NCI-H510A (cell line): ENCODE measurements around the gene TREH.

Source experiments
- DNase-seq: peaks from one replicate; lab custom pipeline; 2025; lab: John Stamatoyannopoulos, UW

Gene TREH

DNA sequence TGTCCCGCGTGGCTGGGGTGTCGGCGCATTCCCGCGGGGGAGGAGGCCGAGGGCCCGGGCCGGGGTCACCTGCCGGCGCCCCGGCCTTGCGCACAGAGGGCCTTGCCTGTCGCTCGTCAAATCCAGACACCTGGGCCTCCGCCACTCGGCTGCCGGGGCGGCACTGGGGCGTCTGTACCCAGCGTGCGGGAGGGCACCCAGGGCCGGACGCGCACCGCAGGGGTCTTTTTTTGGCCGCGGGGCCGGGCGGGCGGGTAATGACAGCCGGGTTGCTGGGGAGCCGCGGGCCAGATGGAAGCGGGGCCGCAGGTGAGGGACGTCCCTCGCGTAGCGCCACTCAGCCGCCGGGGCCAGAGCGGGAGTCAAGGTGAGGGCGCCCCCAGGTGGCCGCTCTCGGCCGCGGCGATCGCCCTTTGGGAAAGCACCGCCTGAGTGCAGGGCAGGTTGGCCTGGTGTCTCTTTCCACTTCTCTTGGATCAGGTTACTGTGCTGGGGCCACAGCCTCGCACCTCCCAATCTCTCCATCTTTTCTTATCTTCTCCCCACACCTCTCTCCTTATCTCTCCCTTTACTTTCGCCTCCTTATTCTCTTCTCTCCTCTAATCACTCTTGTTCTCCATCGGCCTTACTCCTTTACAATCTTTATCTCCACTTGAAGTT is 68.5 kb downstream of the TREH start:
- no peak for DNase-seq

GRCh38 chr11:118610225-118610772 is 69.2 kb downstream of the TREH start:
- DNase-seq, result no peak

DNA sequence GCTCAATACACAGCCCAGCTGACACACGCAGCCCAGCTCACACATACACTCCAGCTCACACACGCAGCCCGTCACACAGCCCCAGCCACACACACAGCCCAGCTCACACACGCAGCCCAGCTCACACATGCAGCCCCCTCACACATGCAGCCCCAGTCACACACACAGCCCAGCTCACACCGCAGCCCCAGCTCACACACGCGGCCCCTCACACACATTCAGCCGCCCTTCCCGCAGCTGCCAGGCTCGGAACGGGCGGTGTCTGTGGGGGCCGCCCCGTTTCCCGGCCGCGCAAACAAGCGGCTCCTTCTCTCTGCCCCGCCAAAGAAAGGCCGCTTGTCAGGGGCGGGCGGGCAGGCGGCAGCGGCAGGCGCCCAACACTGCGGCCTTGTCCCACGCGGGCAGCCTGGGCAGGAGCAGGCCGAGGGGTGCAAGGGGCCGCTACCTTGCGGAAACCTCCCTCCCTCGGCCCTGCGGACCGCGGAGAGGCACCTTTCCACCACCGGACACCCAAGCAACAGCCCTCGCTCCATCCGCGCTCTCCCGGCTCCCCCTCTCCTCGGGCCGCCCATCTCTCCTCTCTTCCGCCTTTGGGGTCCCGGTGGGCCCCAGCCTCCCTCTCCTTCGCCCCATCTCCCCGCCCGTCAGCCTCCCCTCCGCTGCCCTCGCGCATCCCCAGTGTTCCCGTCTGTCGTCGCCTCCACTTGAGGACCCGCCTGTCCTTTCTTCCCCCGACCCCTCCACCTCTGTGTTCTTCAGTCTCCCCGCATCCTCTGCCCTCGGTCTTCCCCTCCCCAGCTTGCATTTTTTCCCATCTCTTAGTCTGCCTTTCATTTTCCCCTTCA is 69.8 kb downstream of the TREH start:
- no peak for DNase-seq

DNA sequence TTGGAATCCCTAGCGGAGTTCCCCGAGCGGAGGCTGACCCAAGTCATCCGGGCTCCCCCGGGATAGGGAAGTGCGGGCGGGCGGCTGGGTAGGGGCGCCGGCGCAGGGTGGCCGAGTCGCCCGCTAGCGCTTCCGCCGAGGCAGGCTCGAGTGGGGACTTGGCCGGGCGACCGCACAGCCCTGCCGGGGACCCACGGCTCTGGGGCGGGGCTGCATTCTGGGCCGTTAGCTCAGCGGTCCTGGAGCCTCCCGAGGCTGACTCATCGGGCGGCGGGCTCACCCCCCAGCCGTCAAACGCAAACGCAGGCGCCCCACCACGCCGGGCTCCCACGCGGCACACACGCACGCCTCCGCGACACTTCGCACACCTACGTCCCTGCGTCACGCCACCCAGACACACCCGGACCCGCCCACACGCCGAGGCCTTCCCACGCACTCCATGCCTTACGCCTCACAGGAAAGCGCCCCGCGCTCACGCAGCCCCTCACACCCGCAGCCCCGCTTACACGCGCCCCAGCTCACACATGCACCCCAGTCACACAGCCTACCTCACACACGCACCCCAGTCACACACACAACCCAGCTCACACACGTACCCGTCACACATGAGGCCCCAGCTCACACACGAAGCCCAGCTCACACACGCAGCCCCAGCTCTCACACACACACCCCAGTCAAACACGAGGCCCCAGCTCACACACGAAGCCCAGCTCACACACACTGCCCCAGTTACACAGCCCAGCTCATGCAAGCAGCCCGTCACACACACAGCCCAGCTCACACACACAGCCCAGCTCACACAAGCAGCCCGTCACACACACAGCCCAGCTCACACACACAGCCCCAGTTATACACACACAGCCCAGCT is 70.9 kb downstream of the TREH start:
- DNase-seq, result no peak

DNA sequence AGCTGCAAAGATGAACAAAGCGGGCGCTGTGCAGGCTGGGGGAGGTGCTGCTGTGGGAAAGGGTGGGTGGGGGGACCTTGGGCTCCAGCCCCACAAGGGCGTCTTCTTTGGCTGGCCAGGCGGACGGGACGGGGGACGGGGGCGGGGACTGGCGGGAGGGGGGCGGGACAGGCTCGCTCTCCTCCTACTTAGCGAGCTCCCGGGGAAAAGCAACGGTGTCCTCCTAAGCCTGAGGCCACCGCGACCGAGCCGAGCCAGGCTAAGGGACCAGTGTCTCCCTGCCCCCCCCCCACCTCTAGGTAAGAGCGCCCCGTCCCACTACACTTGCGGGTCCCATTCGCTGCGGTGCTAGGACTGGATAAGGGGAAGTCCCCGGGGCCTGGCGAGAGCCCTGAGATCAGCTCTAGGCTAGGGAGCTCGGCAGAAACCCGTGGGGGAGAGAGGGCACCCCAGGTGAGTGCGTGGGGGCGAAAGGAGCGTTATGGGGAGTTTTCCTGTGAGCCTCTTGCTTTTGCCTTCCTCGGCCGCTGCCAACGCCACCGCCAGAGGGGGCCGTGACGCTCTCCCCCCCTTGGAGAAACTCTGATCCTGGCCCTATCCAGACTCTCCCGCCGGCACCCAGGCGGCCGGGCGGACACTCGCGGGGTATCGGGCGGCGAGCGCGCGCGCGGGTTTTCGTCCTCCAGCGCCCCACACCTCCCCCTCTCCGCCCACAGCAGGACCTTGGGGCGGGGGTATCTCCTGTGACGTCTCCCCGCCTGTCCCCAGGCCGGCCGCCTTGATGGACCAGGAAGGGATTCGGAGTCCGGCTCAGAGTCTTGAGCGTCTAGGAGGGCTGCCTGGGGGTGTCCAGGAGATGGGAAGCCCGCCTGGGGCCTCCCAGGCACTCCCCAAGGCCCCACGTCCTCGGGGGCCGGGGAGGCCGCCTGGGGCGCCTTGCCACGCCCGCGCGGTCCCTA is 71.8 kb downstream of the TREH start, which contains the start of gene PHLDB1:
TSS of gene PHLDB1 (plus strand) at position 215 of the 959 bp plus-strand sequence. CDS start 6,222 bp downstream, outside the sequence.
- DNase-seq, result no peak
